ENCODE data around the gene GCSAML. TPM values are rescaled to one million over a fixed set of nuclear protein-coding genes. Genes with fewer than 3 reads are reported as not detected.

GCSAML gene
- polyA plus RNA-seq, 6 donors from 2014 or later, result 0.15 TPM; not detected in 5

DNA sequence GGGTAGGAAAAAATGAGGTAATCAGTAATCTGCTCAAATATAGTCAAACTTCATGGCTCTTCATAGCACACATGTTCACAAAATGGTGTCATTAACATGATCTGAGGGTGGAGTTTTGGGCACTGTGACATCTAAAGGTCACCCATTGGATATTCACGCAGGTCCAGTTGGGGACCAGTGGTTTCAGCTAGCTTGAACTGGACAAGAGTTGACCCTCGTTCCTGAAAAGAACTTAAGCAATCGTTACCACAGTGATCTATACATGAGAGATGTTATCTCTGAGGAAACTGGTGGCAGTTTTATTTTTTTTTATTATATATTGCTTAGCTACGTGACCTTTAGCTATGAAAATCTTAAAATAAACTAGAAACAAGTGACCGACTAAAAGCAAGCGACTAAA is 9.7 kb upstream of the GCSAML start:
- Mint-ChIP-seq H3K36me3 (no peaks in the 10 kb centered on the region), H3K27ac (no peak overlapping the region), H3K4me1 (peaks cover 4 to 11% (median 11%) of the 10 kb centered on the region in 3 donors), H3K9me3 (peaks cover 0 to 8% (median 0%) of the 10 kb centered on the region in 7 donors), H3K4me3 (no peak overlapping the region), H3K27me3 (peaks cover 0 to 12% (median 6%) of the 10 kb centered on the region in 3 donors)
- ATAC-seq (ENCODE audit: low read depth in 2 of 2), result no peak
- no peak for DNase-seq

DNA sequence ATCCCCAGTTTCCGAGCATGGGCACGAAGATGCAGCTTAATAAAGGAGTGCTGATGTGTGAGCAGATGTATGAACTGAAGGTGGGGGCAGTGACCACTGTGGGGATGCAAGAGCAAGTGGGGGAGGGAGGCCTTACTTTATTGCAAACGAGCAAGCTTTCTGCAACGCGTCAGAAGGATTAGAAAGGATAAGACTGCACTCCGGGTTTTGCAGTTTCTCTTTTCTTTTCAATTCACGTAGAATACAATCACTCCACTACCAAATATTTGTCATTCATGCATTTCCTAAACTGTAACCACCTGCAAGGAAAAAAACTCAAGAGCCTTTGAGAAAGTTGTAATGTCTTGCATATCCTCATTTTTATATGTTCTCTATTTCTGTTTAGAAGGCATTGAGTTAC is 8.4 kb upstream of the GCSAML start:
- Mint-ChIP-seq H3K36me3 (no peaks in the 10 kb centered on the region), H3K9me3 (peaks cover 0 to 8% (median 0%) of the 10 kb centered on the region in 7 donors), H3K27me3 (peaks cover 0 to 12% (median 0%) of the 10 kb centered on the region in 3 donors), H3K27ac (no peak overlapping the region), H3K4me1 (peaks cover 4 to 11% (median 11%) of the 10 kb centered on the region in 3 donors), H3K4me3 (peak overlapping the region in 2 of 8 donors; percentile 22 to 29)
- ATAC-seq (ENCODE audit: low read depth in 2 of 2), result no peak
- no peak for DNase-seq

DNA sequence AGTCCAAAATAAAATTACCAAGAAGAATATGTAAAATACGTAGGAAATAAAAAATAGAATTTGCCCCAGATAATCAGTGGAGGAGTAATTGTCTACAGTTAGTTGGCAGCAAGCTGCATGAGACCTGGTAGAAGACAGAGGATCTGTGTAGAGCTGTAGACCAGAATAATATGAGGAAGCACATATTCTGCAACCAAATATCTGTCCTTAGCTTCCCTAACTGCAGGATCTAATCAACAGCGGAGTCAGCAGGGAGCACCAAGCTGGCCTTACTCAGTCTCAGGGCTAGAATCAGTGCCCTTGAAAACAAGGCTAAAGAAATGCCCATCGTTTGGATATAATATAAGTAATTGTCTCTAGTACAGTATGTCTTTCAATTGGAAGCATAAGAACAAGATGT is 6.1 kb upstream of the GCSAML start:
- H3K27ac Mint-ChIP-seq, result no peak overlapping the region
- ATAC-seq (ENCODE audit: low read depth in 2 of 2), result no peak
- peaks cover 0 to 12% (median 0%) of the 10 kb centered on the region in 3 donors for H3K27me3 Mint-ChIP-seq

DNA sequence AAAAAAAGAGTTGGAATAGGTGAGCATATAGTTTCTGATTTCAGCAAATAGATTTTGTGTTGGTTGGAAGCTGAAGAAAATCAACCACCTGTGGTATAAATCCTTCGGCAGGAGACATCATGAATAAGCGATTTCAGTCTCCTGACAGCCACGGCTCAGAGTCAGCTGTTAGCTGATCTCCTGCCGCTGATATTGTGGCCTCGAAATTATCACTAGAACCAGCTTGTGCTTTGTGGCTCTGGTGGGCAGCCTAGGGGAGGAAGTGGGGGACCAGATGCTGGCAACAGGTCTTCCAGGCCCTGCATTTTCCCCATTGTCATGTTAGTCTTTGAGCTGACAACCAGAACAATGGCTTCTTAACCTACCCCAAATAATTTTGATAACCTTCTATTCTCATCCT is 842 bp upstream of the GCSAML start:
- Mint-ChIP-seq H3K36me3 (no peaks in the 10 kb centered on the region), H3K9me3 (no peaks in the 10 kb centered on the region), H3K27me3 (peaks cover 7 to 23% (median 22%) of the 10 kb centered on the region in 3 donors), H3K4me1 (peaks cover 9 to 15% (median 10%) of the 10 kb centered on the region in 3 donors), H3K4me3 (no peak overlapping the region), H3K27ac (no peak overlapping the region)
- DNase-seq (no peak), ATAC-seq (ENCODE audit: low read depth in 2 of 2) (no peak)

More for the DNA sequence above, 6.1 kb upstream of the GCSAML start:
- Mint-ChIP-seq H3K4me1 (peaks cover 4 to 11% (median 11%) of the 10 kb centered on the region in 3 donors), H3K4me3 (no peak overlapping the region), H3K36me3 (no peaks in the 10 kb centered on the region), H3K9me3 (peaks cover 0 to 4% (median 0%) of the 10 kb centered on the region in 7 donors)
- no peak for DNase-seq

DNA sequence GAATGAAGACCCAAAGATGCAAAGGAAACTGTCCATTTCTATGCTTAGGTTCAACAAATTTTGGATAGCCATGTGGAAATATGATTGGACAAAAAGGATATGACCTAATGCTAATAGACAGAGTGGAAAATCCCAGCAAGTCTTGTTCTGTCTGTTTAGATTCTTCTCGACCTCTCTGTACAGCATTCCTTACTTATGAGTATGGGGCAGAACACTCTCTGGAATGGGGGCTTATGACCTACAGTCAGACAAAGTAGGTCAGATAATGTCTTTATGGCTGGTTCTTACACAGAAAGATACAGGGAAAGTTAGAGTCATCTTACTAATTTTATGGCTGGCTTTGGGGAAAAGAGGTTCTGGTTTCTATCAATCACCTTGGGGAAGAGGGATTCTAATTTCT is 2.8 kb downstream of the GCSAML start:
- no peak for DNase-seq
- Mint-ChIP-seq H3K9me3 (no peaks in the 10 kb centered on the region), H3K27ac (no peak overlapping the region), H3K4me1 (peaks cover 9 to 15% (median 10%) of the 10 kb centered on the region in 3 donors), H3K4me3 (no peak overlapping the region), H3K27me3 (peaks cover 7 to 23% (median 22%) of the 10 kb centered on the region in 3 donors), H3K36me3 (no peaks in the 10 kb centered on the region)
- ATAC-seq (ENCODE audit: low read depth in 2 of 2), result no peak

DNA sequence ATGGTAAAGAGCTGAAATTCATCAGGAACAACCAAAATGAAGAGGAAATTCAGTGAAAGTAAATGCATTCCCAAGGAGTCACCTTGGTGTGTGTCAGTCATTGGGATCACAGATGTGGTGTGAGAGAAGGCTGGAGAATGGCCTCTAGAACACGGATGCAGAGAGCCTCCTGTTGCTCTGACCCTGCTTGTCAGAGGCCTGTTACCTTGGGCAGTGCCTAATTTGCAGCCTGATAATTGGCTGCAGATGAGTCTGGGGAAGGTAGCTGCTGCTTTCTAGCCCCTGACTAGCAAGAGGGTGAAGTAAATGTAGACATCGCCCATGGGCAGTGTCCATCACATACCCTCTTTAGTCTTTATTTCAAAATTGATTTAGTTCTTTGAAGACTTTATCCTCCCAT is 3.3 kb downstream of the GCSAML start:
- ATAC-seq (ENCODE audit: low read depth in 2 of 2) (no peak), DNase-seq (no peak)
- Mint-ChIP-seq H3K4me1 (peaks cover 9 to 15% (median 10%) of the 10 kb centered on the region in 3 donors), H3K27me3 (peaks cover 7 to 23% (median 22%) of the 10 kb centered on the region in 3 donors), H3K4me3 (no peak overlapping the region), H3K36me3 (no peaks in the 10 kb centered on the region), H3K9me3 (no peaks in the 10 kb centered on the region), H3K27ac (no peak overlapping the region)

DNA sequence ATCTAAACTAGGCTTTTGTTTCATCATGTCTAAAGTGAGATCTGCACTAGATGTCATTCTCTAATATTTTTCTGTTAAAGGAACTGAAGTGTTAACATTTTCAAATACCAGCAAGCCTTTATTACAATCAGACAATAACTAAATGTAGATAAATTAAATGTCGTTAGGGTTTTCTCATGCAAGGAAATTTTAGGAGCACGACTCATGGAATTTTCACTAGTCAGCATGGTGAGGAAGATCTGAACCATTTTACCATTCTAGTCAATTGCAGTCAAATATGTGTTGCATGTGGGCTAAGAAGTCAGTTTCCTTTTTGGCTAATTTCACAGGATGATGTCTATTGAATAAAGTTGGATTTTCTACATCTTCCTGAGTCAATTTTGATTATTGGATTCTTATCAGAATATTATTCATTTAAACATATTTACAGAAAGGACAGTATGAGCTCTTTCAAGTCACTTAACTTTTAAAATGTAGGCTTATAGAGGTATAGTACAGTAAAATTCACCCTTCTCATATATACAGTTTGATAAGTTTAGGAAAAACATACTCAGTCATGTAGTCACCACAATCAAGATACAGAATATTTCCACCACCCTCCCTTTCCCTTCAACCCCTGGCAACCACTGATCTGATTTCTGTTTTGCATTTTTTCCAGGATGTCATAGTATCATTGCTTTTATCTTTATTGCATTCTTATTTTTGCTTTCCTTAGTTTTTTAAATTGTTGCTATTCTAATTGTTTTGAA is 9.2 kb downstream of the GCSAML start:
- H3K9me3 Mint-ChIP-seq, result no peaks in the 10 kb centered on the region
- DNase-seq (no peak), ATAC-seq (ENCODE audit: low read depth in 2 of 2) (no peak)
- H3K27me3 Mint-ChIP-seq, result no peaks in the 10 kb centered on the region
- no peak overlapping the region for H3K4me3 Mint-ChIP-seq
- no peaks in the 10 kb centered on the region for H3K36me3 Mint-ChIP-seq
- H3K27ac Mint-ChIP-seq, result no peak overlapping the region
- no peaks in the 10 kb centered on the region for H3K4me1 Mint-ChIP-seq

DNA sequence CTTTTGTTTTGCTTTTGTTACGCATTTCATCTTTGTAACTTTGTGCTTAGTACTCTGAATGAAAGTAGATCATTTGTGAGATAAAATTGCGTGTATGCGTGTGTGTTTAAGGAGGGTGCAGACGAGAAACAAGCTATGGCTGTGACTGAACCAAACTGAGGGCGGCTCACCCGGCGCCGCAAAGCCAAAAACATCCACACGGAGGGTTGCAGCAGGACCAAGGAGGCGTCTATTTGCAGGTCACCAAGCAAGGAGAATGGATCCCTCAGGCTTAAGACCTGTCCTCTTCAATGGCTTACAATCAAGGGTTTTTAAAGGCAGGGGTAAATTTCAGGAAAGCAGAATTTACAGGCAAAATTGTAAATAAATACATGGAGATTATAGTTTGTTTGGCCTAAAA is 12.8 kb downstream of the GCSAML start:
- no peak overlapping the region for H3K4me3 Mint-ChIP-seq
- H3K9me3 Mint-ChIP-seq, result no peaks in the 10 kb centered on the region
- no peaks in the 10 kb centered on the region for H3K27me3 Mint-ChIP-seq
- ATAC-seq (ENCODE audit: low read depth in 2 of 2) (no peak), DNase-seq (no peak)
- H3K27ac Mint-ChIP-seq, result no peak overlapping the region
- H3K36me3 Mint-ChIP-seq, result no peaks in the 10 kb centered on the region
- no peaks in the 10 kb centered on the region for H3K4me1 Mint-ChIP-seq

DNA sequence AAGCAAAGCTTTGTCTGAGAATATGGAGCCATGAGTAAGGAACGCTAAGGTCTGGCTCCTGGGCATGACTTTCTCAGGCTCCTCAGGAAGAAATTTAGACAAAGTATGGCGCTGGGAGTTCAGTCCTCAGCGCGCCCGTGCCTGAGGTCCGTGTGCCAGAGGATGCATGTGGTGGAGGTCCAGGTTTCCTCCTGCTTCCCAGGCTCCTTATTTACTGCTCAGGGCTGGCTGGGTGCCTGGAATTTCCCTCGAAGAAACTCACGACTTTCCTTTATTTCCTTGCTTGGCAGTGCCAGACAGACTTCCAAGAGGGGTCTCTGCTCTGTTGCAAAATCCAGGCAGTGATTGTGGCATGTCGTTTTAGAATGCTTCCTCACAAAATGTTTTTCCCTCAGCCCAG is 13.3 kb downstream of the GCSAML start:
- no peaks in the 10 kb centered on the region for H3K36me3 Mint-ChIP-seq
- no peak overlapping the region for H3K4me3 Mint-ChIP-seq
- no peaks in the 10 kb centered on the region for H3K9me3 Mint-ChIP-seq
- H3K4me1 Mint-ChIP-seq, result no peaks in the 10 kb centered on the region
- no peak for ATAC-seq (ENCODE audit: low read depth in 2 of 2)
- DNase-seq, result no peak
- no peak overlapping the region for H3K27ac Mint-ChIP-seq
- no peaks in the 10 kb centered on the region for H3K27me3 Mint-ChIP-seq

DNA sequence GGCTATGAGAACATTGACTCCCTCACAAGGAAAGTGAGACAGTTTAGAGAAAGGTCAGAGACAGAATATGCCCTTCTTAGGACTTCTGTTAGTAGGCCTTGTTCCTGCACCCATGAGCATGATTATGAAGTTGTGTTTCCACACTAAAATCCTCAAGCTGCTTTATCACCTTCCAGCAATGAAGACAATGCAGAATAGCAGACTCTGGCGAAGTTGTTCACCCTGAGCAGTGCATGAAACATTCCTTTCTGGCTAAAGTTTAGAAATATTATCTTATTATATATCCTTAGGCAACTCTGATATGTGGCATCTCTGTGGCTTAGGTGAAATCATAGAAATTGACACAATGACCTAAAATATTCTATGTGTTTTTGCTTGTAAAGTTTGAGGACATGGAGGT is 25.3 kb downstream of the GCSAML start:
- DNase-seq (no peak), ATAC-seq (ENCODE audit: low read depth in 2 of 2) (no peak)
- Mint-ChIP-seq H3K4me3 (no peak overlapping the region), H3K9me3 (peaks cover 5 to 27% (median 10%) of the 10 kb centered on the region in 7 donors), H3K4me1 (no peaks in the 10 kb centered on the region), H3K36me3 (peaks cover 11 to 14% of the 10 kb centered on the region in 2 donors), H3K27ac (no peak overlapping the region), H3K27me3 (peaks cover 9 to 18% (median 11%) of the 10 kb centered on the region in 3 donors)

DNA sequence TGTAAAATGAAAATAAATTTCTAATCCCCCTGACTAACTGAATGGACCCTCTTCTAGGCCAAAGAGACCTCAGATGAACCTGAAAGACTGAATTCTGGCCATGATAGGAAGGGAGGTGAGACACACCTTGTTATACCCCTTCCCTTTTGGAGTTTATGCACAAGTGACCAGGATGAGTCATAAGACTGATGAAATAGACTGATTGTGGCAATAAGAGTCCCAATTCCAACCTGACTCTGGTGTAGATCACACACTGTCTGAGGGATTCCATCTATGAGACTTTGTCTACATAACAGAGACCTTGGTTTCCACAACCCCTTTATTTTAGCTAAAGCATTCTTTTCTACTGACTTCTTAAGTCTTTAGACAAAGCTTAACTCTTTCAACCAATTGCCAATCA is 25.7 kb downstream of the GCSAML start:
- Mint-ChIP-seq H3K4me1 (no peaks in the 10 kb centered on the region), H3K27me3 (peaks cover 9 to 18% (median 11%) of the 10 kb centered on the region in 3 donors), H3K4me3 (no peak overlapping the region), H3K27ac (no peak overlapping the region), H3K9me3 (peaks cover 4 to 22% (median 8%) of the 10 kb centered on the region in 7 donors), H3K36me3 (peaks cover 11 to 14% of the 10 kb centered on the region in 2 donors)
- DNase-seq (no peak), ATAC-seq (ENCODE audit: low read depth in 2 of 2) (no peak)

DNA sequence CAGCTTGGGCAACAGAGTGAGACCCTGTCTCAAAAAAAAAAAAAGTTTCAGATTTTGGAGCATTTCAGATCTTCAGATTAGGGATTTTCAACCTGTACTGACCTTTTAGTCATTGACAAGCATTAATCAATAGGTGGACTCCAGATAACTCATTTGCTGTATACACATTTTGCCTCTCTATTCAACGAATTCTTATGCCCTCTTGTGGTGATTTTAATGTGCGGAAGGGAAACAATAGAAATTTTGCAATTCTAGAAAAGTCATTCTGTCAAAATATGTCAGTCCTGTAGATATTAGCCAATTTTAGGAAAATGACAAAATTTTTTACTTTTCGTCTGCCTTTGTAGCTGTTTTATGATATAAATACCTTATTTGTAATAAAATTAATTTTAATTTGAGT is 27.6 kb downstream of the GCSAML start:
- H3K27ac Mint-ChIP-seq, result no peak overlapping the region
- H3K4me3 Mint-ChIP-seq, result no peak overlapping the region
- H3K9me3 Mint-ChIP-seq, result peaks cover 0 to 6% (median 0%) of the 10 kb centered on the region in 7 donors
- no peak for DNase-seq
- ATAC-seq (ENCODE audit: low read depth in 2 of 2), result no peak
- H3K4me1 Mint-ChIP-seq, result no peaks in the 10 kb centered on the region
- peaks cover 0 to 6% of the 10 kb centered on the region in 2 donors for H3K36me3 Mint-ChIP-seq
- peaks cover 8 to 11% (median 9%) of the 10 kb centered on the region in 3 donors for H3K27me3 Mint-ChIP-seq

DNA sequence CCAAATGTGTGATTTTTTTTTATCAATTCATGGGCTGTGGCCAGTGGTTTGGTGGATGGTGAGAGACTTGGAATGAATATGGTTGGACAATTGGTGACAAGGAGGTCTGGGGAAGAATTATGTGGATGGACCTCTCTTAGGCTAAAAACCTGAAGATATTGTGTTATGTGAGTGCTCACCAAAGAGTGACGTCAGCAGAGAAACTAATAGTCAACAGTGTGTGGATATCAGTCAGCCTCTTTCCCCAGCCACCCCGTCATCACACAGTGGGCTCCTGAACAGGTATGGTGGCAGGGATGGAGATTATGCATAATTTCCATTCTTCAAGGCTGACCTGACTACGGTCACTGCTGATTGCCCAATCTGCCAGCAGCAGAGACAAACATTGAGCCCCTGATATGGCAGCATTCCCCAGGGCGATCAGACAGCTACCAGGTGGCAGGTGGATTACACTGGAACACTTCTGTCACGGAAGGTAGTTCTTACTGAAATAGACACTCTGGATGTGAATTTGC is 30.1 kb downstream of the GCSAML start:
- H3K4me1 Mint-ChIP-seq, result no peaks in the 10 kb centered on the region
- H3K27ac Mint-ChIP-seq, result no peak overlapping the region
- ATAC-seq (ENCODE audit: low read depth in 2 of 2) (no peak), DNase-seq (no peak)
- H3K9me3 Mint-ChIP-seq, result no peaks in the 10 kb centered on the region
- no peak overlapping the region for H3K4me3 Mint-ChIP-seq
- H3K27me3 Mint-ChIP-seq, result peaks cover 0 to 10% (median 4%) of the 10 kb centered on the region in 3 donors
- no peaks in the 10 kb centered on the region for H3K36me3 Mint-ChIP-seq

DNA sequence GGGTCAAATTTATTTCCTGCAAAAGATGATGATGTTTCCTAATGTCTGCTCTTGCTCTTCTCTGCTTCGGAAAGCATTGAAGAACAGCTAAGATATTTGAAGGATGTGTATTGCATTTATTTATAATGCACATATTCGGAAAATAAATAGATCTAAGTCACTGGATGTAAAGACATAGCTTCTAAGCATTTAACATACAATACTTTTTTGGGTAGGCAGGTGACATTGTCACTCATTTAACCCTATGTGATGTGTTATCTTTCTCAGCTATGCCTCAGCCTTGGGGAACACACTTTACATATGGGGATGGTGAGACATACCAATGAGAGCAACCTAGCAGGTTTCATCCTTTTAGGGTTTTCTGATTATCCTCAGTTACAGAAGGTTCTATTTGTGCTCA is 39.1 kb downstream of the GCSAML start, which contains the start of gene OR2G2:
Gene OR2G2 (plus strand): TSS at position 301 of the 400 bp plus-strand sequence. CDS start 0 bp downstream, at position 301.
- Mint-ChIP-seq H3K4me3 (no peak within 1 kb of the TSS), H3K27me3 (peaks cover 6 to 12% (median 7%) of the 10 kb centered on the region in 3 donors), H3K27ac (no peak within 1 kb of the TSS), H3K9me3 (peaks cover 4 to 10% (median 5%) of the 10 kb centered on the region in 7 donors), H3K4me1 (no peaks in the 10 kb centered on the region), H3K36me3 (peaks cover 0 to 7% of the 10 kb centered on the region in 2 donors)
- DNase-seq (no peak), ATAC-seq (ENCODE audit: low read depth in 2 of 2) (no peak)

All from naive B cell (primary cell).